ENCODE results near the gene CMKLR1.

The CMKLR1 gene

DNA sequence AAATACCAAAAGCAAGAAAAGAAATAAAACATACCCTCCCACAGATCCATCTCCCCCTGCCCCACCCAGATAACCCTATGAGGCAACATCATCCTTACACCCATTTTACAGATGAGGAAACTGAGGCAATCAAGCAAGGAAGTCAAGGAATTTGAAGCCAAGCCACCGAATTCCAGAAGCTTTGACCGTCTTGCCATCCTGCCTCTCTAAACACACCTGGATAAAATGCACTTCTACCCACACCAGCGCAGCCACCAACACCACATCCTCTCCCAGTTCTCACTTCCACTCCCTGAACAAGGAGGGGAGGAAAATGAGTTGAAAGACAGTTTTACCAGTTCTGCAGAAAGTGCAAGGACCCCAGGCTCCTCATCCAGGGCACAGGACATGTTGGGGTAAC lies 13.6 kb downstream of the CMKLR1 start:
- TF ChIP-seq SIN3A (IDR thresholded peaks at IDR 0.05; ENCODE audit: borderline replicate concordance, insufficient read depth, low read length) (no peak), TAF1 (IDR thresholded peaks at IDR 0.05; ENCODE audit: borderline replicate concordance, insufficient read depth, low read length) (no peak), FOXP2 (optimal IDR thresholded peaks at IDR 0.05; ENCODE audit: borderline replicate concordance, extremely low read depth, extremely low read length, insufficient read depth) (no peak), POLR2AphosphoS5 (IDR thresholded peaks at IDR 0.05; ENCODE audit: low read depth, low read length) (no peak)
- TF ChIP-seq, protein P1, sequence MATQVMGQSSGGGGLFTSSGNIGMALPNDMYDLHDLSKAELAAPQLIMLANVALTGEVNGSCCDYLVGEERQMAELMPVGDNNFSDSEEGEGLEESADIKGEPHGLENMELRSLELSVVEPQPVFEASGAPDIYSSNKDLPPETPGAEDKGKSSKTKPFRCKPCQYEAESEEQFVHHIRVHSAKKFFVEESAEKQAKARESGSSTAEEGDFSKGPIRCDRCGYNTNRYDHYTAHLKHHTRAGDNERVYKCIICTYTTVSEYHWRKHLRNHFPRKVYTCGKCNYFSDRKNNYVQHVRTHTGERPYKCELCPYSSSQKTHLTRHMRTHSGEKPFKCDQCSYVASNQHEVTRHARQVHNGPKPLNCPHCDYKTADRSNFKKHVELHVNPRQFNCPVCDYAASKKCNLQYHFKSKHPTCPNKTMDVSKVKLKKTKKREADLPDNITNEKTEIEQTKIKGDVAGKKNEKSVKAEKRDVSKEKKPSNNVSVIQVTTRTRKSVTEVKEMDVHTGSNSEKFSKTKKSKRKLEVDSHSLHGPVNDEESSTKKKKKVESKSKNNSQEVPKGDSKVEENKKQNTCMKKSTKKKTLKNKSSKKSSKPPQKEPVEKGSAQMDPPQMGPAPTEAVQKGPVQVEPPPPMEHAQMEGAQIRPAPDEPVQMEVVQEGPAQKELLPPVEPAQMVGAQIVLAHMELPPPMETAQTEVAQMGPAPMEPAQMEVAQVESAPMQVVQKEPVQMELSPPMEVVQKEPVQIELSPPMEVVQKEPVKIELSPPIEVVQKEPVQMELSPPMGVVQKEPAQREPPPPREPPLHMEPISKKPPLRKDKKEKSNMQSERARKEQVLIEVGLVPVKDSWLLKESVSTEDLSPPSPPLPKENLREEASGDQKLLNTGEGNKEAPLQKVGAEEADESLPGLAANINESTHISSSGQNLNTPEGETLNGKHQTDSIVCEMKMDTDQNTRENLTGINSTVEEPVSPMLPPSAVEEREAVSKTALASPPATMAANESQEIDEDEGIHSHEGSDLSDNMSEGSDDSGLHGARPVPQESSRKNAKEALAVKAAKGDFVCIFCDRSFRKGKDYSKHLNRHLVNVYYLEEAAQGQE (IDR thresholded peaks at IDR 0.05; ENCODE audit: insufficient read depth in 1 of 2, low read depth in 2 of 2, low read length in 2 of 2), result no peak

DNA sequence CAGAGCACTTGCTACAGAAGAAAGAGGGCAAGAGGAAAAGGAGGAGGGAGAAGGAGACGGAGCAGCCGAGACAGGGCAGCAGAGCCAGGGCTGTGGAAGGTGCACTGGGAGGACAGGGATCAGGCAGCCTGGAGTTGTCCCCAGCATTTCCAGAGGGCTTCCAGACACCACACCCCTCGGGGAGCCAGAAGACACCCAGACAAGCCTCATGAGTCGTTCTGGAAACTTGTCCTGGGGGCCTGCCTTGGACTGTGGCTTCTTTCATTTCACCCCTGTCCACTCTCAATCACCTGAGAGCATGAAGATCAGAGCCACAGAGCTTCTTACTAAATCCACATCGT lies 14.1 kb downstream of the CMKLR1 start:
- TF ChIP-seq SIN3A (IDR thresholded peaks at IDR 0.05; ENCODE audit: borderline replicate concordance, insufficient read depth, low read length), result no peak
- TF ChIP-seq FOXP2 (optimal IDR thresholded peaks at IDR 0.05; ENCODE audit: borderline replicate concordance, extremely low read depth, extremely low read length, insufficient read depth), result no peak
- no peak for TF ChIP-seq TAF1 (IDR thresholded peaks at IDR 0.05; ENCODE audit: borderline replicate concordance, insufficient read depth, low read length)
- TF ChIP-seq POLR2AphosphoS5 (IDR thresholded peaks at IDR 0.05; ENCODE audit: low read depth, low read length), result no peak
- TF ChIP-seq, protein P1 (IDR thresholded peaks at IDR 0.05; ENCODE audit: insufficient read depth in 1 of 2, low read depth in 2 of 2, low read length in 2 of 2), result no peak

DNA sequence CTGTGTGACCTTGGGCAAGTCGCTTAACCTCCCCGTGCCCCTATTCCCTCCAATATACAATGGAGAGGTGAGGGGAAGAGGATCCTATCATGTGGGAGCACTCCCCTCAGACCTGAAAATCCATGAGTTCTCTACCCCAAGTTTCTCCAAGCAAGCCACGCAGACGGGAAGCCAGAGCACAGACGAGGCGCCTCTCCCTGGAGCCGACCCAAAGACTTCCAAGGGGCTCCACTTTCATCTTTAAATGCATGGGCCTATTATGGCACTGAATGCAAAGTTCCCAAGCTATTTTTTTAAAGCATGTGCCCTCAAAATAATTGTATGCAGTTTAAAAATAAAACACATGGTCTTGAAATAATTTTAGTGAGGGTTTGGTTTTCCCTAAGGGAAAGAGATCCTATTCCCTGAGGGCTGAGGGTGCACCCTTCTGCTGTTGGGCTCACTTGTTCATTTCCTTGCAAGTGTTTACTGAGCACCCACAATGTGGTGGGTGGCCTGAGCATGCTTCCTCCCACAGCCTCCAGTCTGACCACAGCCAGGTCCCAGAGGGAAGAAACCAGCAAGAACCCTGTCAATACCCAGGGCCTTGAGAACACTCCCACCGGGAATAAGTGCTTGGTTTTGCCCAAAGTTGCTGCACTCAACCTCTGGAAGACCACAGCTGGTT lies 14.6 kb downstream of the CMKLR1 start:
- TF ChIP-seq FOXP2 (optimal IDR thresholded peaks at IDR 0.05; ENCODE audit: borderline replicate concordance, extremely low read depth, extremely low read length, insufficient read depth) (no peak), POLR2AphosphoS5 (IDR thresholded peaks at IDR 0.05; ENCODE audit: low read depth, low read length) (no peak), SIN3A (IDR thresholded peaks at IDR 0.05; ENCODE audit: borderline replicate concordance, insufficient read depth, low read length) (no peak), TAF1 (IDR thresholded peaks at IDR 0.05; ENCODE audit: borderline replicate concordance, insufficient read depth, low read length) (no peak)
- TF ChIP-seq, protein P1 (IDR thresholded peaks at IDR 0.05; ENCODE audit: insufficient read depth in 1 of 2, low read depth in 2 of 2, low read length in 2 of 2), result no peak

DNA sequence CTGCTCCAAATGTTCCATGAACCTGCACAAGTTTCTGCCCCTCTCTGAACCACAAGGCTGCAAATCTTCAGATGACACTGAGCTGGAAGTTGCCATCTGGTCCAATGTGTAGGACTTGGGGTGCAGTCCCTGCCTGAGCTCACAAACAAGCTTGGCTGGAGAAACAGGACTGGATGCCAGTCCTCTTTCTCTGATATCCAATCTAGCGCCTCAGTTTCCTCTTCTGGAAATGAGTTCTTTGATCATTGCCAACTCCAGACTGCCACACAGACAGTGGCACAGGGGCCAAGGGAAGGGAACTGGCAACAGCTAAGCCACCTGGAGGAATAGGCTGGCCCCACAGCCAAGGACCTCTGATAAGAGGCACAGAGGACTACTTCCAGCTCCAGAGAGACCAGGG lies 15.5 kb downstream of the CMKLR1 start:
- no peak for TF ChIP-seq SIN3A (IDR thresholded peaks at IDR 0.05; ENCODE audit: borderline replicate concordance, insufficient read depth, low read length)
- TF ChIP-seq TAF1 (IDR thresholded peaks at IDR 0.05; ENCODE audit: borderline replicate concordance, insufficient read depth, low read length), result no peak
- no peak for TF ChIP-seq POLR2AphosphoS5 (IDR thresholded peaks at IDR 0.05; ENCODE audit: low read depth, low read length)
- TF ChIP-seq, protein P1 (IDR thresholded peaks at IDR 0.05; ENCODE audit: insufficient read depth in 1 of 2, low read depth in 2 of 2, low read length in 2 of 2), result no peak
- no peak for TF ChIP-seq FOXP2 (optimal IDR thresholded peaks at IDR 0.05; ENCODE audit: borderline replicate concordance, extremely low read depth, extremely low read length, insufficient read depth)
